Measurements from ENCODE around the gene SLIT3.

The SLIT3 gene

DNA sequence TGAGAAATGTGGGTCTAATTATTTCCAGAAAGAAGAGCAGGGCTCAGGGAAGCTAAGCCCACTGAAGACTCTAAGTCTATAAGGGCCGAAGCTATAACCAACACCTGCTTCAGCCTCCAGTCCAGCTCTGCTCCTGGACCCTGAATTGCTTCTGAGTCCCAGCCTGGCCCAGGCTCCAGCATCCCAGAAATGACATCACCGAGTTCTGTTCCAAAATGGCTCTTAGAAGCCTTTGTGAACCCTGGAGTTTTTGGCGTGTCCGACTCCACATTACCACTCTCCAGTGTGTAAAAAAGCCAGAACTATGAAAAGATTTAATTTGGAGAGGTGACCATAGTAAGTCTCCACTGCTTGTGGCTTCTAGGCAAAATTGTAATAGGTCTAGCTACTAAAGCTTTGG lies 289.9 kb downstream of the SLIT3 start:
- no peak for DNase-seq (ENCODE audit: extremely low read depth in 1 of 2, low read depth in 1 of 2)

DNA sequence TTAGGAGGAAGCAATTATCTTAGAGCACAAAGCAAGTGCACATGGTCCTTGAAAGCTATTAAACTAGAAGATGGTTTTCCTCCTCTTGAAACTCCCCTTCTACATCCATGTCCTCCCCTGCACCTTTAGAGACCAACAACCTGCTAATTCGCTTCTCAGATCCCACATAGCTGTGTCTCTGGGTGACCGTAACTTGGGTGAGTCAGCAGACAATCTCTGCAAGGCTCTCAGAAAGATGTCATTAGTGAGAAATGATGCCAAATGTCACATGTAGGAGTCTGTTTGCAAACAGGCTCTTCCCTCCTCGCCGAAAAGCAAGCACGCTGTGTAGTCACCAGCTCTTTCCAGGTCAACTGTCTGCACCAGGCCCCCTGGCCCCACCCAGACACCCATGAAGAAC lies 291.8 kb downstream of the SLIT3 start:
- no peak for DNase-seq (ENCODE audit: extremely low read depth in 1 of 2, low read depth in 1 of 2)

DNA sequence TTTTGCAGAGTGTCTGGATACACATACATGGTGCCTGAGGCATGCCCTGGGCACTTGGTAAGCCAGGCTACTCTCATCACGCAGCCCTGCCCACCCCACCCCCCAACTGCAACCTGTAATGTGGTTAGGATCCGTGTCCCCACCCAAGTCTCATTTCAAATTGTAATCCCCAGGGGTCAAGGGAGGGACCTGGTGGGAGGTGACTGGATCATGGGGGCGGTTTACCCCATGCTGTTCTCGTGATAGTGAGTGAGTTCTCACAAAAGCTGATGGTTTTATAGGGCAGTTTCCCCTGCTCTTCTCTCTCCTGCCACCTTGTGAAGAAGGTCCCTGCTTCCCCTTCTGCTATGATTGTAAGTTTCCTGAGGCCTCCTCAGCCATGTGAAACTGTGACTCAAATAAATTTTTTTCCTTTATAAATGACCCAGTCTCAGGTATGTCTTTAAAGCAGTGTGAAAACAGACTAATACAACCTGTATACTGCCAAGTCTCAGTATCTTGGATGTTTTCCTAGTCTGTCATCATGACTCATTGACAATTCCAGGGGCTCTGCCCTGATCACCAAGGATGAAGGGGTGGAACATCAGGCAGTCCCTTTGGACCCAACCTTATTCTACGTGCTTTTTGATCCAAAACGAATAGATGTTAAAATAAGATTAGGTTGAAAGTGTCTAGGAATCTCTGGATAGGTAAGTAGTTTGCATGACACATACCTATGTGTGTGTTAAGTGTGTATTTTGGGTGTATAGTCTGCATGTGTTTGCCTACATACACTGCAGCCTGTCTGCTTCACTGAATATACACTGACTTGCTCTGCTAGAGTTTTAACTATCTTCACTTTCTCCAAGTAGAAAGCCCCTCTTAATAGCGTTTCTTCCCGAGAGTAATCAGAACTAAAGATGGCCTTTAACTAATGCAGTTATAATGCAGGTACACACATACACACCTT lies 293.8 kb downstream of the SLIT3 start:
- no peak for DNase-seq (ENCODE audit: extremely low read depth in 1 of 2, low read depth in 1 of 2)

DNA sequence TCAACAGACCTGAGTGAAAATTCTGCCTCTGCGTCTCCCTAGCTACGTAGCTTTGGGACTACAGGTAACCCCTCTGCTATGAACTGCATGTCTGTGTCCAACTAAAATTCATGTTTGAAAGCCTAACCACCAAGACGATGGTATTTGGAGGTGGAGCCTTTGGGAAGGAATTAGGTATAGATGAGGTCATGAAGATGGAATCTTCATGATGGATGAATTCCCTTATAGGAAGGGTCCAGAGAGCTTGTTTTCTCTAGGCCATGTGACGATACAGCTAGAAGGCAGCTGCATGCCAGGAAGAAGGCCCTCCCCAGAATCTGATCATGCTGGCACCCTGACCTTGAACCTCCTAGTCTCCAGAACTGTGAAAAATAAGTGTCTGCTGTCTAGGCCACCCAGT lies 296.4 kb downstream of the SLIT3 start:
- DNase-seq (ENCODE audit: extremely low read depth in 1 of 2, low read depth in 1 of 2): no peak

DNA sequence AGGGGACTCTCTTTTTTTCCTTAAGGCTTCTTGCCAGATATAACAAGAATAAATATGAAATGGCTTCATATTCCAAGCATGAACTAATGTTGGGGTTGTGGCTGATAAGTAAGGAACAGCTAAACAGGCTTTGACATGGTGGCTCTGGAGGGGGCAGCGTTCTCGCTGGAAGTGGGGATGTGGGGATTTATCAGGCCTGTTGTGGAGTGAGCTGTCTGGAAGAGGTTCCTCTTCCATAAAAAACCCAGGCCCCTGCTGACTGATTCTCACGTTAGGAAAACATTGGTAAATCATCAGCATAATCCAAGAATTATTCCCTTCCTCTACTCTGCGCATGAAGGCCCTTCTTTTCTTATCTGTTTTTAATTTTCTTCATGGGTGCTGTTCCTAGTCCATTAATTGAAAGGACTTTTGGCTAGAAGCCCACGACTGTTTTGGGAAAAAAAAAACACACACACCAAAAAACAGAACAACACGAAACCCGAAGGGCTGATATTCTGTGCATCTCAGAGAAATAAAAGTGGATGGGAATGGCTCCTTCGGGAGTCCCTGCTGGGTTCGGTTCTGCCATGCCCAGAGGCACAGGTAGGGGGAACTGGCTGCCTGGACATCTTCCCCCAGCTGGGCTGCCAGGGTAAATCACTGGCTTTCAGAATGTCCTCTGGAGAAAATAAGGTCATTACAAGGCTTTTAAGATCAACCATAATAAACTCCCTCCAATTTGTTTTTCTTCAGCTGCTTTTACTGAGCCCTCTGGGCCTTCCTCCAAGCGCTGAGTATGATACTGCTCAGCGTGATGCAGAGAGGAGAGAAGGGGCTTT lies 297.0 kb downstream of the SLIT3 start:
- DNase-seq (ENCODE audit: extremely low read depth in 1 of 2, low read depth in 1 of 2): no peak

DNA sequence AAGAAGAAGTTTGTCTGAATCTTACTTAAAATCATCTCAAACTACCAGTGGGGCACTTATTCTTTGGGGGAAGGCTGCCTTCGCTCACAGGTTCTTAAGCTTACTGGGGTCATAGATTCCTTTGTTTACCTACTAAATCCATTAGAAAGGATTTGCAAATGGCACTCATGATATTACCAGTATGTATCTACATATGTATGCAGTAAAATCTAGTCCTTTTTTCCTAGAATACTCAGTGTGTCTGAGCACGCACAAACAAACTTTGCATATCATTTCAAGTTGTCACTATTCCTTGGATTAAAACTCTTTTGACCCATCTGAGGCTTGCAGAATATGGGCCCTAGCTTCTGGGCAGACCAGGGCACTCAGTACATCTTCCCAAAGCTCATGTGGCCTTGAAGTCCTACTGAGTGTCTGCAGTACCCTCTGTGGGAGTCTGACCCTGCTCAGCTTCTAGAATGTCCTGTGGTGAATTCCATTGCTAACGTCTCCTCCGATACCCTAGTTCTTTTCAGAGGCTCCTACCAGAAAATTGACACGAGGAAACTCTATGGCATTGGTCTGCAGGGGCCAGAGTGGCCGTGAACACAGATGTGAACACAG lies 297.9 kb downstream of the SLIT3 start:
- no peak for DNase-seq (ENCODE audit: extremely low read depth in 1 of 2, low read depth in 1 of 2)

DNA sequence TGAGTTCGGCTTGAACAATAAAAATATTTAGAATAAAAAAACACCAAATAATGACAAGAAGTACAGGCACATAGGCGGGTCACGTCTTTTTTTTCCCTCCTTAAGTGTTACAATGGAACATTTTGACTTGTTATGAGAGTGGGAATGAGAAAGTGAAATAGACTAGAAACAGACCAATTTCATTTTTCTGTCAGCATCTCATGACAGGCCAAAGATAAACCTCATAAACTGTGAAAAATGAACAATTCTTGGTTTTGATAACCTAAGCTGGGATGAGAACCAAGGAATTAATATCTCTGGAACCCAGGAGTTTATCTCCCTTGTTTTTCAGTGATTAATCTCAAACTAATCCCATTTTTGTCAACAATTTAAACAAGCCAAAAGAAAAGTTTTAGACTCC lies 299.5 kb downstream of the SLIT3 start:
- DNase-seq (ENCODE audit: extremely low read depth in 1 of 2, low read depth in 1 of 2): no peak

DNA sequence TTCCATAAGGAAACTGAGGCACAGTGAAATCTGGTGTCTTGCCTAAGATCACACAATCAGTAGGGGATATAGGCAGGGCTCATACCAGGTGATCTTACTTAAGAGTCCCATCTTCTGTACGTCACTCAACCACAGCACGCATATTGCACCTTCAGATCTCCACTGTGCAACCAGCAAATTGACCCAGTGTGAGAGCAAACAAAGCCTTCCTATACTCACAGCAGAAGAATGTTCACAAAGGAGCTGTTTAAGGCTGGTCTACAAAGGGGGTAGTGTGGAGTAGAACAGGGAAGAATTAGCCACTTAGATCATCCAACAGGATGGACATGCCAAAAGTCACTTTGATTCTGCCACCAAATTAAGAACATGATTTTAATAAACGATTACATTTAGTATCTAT lies 305.9 kb downstream of the SLIT3 start:
- no peak for DNase-seq (ENCODE audit: extremely low read depth in 1 of 2, low read depth in 1 of 2)

DNA sequence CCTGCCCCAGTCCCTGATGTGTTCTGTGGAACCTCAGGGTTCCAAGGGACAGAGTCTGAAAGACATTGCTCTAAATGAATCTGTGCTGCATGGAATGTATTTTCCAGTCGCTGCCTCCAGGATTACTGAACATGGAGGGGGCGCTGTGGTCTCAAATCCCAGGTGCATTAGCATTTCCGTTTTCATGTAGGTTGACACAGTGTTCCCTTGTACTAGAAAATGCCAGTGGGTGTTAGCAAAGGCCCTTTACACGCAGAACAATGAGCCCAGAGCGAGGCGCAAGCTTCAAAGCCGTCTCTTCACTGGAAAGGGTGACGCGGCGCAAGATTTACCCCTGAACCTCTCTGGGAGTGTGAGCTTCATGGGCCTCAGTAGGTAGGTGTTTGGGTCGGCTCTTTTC lies 308.3 kb downstream of the SLIT3 start:
- DNase-seq (ENCODE audit: extremely low read depth in 1 of 2, low read depth in 1 of 2): no peak

DNA sequence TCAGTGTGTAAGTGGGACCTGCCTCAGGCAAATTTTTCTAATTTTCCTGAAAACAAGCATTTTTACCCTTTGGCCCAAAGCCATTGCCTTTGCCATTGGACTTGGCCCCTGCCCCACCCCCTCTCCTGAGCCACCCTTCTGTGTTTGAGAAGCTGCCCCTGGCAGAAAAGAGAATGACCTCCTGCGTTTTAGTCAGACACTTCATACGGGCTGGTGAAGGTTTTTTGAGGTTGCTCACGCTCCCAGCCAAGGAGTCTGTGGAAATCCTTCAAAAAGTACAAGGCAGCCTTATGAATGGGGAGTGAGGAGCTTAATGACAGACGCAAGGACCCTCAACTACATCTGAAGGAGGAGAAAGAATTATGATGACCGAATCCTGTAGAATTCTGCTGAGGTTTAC lies 308.9 kb downstream of the SLIT3 start:
- no peak for DNase-seq (ENCODE audit: extremely low read depth in 1 of 2, low read depth in 1 of 2)

DNA sequence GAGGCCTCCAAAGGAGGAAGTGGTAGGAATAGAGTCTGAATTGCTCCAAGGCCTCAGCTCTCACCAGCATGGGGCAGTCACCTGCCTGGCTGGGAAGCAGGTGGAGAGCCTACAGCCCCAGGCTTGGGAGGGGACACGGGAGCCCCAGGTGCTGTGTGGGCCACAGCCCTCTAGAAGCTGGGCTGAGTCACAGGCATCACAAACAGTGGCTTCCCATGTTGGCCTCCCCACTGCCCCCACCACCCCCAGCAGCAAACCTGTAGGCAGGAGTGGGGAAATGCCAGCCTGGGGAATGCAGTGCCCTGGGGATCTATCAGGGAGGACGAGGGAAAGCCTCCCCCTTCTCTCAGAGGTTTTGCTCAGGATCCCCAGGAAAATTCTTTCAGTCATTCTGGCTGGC lies 309.6 kb downstream of the SLIT3 start:
- no peak for DNase-seq (ENCODE audit: extremely low read depth in 1 of 2, low read depth in 1 of 2)

DNA sequence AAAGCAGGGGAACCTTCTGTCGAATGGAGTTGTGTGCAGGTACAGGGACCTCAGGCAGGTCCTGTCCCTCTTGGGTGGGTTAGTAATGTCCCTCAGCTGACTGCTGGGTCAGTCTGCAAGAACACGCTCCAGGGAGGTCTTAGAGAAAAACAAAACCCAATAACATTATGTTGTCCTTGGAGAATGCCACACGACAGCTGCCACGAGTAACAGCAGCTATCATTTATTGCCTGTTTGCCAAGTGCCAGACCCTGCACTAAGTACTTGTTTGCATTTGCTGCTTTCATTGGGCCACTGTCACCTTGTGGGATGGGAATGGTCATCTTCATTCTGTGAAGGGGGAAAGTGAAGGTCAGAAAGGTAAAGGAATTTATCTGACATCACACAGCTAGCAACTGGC lies 310.3 kb downstream of the SLIT3 start:
- no peak for DNase-seq (ENCODE audit: extremely low read depth in 1 of 2, low read depth in 1 of 2)

DNA sequence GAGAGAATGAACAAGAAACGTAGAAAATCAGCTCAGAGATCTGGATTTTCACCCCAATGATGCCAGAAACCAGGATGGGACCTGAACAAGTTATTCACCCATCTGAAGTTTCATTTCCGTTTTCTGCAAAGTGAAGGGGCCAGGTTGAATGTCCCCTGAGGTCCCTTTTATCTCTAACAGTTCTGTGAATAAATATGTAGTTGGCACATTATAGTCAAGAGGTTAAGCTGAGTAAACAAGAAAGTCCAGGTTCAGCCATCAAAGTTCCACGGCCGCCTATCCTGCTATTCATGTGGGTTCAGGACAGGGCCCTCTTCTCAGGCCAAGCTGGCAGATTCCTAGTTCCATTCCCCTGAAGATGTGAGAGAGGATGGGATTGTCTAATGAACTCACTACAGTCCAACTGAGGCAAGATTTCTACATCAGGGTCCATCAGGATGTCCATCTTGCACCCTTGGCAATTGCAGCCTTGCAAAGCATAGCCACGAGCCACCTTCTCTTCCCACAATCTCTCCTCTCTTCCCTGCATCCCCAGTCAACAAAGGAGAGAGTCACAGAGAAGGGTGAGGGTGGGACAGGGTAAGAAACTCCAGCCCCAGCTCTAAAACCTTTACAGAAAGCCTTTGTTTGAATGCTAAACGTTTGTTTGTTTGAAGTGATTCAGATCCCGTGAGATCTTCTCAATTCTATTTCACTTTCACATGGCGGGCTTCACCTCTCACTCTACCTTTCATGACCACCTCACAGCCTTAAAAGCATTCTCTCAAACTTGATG lies 311.0 kb downstream of the SLIT3 start:
- DNase-seq (ENCODE audit: extremely low read depth in 1 of 2, low read depth in 1 of 2): no peak

DNA sequence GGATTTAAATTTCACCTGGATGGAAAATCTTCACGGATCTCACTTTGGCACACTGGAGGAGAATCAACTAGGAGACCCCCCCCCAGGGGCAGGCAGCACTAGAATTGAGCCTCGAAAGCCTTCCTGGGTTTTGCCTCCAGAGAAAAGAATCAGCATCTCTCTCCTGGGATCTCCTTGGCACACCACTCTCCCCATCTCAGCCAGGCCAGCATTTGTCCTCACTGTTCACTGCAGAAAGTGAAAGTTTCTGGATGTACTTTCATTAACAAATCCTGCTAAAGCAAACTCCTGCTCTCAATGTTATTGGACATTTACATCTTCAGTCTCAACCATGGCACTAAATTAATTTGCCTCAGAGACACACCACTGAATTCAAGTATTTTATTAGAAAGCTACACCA lies 312.2 kb downstream of the SLIT3 start:
- no peak for DNase-seq (ENCODE audit: extremely low read depth in 1 of 2, low read depth in 1 of 2)

DNA sequence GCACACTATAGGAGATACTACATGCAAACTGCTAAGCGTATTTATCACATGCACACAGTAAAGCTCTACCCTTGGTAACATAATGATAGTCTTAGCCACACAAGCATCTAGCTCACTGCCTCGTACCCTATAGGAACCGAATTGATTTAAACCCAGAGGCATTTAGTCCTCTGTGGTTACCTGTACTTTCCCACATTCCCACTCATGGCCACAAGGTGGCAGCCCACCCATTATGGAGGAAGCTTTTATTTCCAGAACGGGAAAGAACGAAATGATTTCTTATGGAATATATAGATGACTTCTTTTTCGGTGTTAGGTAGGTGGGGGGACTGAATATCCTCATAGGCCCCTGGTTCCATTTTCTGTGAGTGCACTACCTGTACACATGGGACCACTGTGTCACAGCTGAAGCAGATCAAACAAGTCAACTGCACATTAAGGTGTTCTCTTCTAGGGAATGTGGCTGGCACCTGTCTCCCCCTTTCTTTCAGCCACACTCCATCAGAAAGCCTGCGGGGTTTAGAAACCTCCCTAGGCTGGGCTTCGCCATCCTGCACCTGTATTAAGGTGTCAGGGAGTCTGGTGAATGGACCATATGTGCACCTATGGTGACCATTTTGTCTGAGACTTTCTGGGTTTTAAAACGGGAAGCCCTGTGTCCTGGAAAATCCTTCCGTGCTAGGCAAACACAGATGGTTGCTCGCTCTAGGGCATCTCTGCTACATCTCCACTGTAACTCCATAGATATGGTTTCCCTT lies 313.2 kb downstream of the SLIT3 start:
- DNase-seq (ENCODE audit: extremely low read depth in 1 of 2, low read depth in 1 of 2): peak; percentile 15 to 26

DNA sequence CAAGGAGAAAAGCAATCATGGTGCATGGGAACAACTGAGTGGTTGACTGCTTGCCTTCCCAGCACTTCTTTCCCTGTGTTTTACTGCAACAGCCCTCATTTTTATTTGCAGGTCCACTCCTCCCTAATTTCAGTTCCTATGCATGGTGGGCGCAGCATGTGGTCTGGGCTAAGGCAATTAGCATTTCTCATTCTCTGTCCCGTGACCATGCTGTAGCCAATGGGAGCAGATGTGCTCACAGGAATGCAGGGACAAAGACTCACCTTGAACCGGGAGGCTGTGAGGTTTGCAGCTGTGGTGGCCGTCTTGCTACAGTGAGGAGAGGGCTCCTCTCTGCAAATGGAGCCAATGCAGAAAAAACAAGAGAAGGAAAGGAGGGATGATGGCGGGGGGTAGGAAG lies 315.5 kb downstream of the SLIT3 start:
- no peak for DNase-seq (ENCODE audit: extremely low read depth in 1 of 2, low read depth in 1 of 2)

DNA sequence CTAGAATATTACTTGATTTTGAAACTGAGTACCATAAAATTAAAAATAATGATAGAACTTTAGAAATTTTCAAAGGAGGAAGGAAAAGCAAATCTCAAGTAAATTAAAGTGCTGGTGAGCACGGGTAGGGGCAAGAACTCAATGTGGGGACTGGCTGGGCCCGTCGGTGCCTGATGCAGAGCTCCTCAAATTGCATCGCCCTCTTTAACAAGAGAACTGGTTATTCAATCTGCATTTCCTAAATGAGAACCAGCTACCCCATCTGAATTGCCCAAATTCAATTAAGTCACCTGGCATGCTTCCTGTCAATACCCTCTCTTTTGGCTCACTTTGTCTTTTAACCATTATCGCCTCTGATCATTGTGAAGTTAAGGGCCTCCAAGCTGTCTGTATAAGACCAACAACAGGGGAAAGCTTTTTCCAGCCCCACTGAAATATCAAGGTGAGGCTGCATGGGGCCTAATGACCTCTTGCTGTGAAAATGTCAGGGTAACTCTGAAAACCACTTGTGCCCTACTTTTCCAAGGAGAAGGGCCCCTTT lies 316.7 kb downstream of the SLIT3 start:
- DNase-seq (ENCODE audit: extremely low read depth in 1 of 2, low read depth in 1 of 2): no peak

DNA sequence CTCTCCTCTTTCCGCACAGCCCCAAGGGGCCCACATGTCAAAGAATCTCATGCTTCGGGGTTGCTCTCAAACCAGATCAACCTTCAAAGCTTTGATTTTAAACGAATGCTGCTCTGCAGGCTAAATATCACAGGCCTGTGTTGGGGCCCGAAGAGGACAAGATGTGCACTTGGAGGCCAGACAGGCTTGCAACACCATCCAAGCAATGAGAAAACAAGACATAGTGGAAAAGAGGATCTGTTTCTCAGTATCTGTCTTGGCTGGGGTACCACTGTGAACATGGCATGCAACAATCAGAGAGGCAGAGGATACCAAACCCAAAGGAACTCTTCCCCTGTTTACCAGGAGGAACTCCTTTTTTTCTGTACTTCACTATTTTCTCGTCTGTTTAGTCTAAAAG lies 321.8 kb downstream of the SLIT3 start:
- DNase-seq (ENCODE audit: extremely low read depth in 1 of 2, low read depth in 1 of 2): no peak

DNA sequence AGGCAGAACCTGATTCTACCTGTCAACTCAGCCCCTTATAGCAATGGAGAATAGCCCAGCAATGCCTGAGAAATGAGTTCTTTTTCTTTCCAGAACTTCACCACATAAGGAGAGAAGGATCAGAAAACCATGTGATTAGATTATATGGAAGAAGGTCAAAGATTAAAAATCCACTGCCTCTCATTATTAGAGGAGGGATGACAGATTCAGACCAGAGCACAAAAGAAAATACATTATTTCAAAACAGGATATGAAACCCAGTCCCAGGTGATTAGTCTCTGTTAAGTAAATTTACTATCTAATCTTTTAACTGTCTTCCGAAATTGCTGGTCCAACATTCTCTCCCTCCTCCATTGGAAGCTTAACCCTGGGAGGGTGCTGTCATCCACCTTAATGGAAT lies 322.4 kb downstream of the SLIT3 start:
- DNase-seq (ENCODE audit: extremely low read depth in 1 of 2, low read depth in 1 of 2): no peak

DNA sequence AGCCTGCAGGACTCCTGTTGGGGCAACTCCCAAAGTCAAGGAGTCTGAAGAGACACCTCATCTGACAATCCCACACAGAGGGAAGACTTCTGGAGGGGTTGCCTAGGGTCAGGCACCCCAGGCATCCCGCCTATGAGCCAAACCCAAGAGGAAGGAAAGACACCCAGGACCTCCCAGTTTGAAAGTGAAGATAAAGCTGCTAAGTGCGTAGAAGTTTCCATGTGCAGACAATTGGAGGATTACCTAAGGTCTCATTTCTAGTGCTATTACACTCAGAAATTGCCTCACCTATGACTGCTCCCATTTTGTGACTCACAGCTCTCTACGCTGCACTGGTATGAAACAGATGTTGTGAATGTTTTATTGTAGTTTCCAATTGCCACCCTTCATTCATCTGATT lies 322.9 kb downstream of the SLIT3 start:
- DNase-seq (ENCODE audit: extremely low read depth in 1 of 2, low read depth in 1 of 2): no peak
